Hepatic stellate cell (primary cell): Measurements from ENCODE around the gene LPO.

Experiments
- DNase-seq: peaks from one replicate; pipeline ENCODE4 v3.0.0; 2011; ENCODE audit warnings: low spot score

LPO gene

DNA sequence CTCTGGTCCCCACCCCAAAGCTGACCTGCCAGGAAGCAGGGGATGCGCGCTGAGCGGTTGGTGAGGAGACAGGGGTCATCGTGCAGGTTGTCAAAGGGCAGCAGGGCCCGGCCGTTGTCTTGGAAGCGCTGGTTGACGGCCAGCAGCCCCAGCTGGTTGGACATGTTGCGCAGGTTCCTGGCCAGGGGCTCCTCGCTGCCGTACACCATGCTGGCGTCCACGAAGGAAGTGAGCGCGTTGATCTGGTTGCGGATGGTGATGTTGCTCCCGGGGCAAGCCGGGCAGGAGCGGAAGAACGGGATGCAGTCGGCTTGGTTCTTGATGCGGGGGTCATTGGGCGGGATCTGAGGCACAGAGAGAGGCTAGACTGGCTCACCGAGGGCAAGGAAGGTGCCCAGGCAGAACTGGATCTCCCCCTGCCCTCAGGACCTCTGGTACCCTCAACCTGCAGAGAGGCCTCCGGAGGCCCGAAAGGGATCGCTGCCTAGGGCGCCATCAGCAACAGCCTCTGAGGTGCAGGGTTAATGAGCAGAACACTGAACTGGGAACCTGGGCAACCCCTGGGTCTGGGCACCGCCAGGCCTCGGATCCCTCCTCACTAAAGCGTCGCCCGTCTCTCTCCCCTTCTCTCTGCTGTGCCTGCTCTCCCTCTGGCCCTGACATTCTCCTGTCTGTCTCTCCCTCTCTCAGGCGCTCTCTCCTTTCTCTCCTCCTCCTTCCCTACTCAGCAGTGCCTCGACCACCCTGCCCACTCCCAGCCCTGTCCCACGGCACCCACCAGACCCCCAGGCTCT lies 39.6 kb downstream of the LPO start:
- no peak for DNase-seq

- no peak for DNase-seq
Measured at GRCh38 chr17:58278661-58279015, 40.3 kb downstream of the LPO start.

GRCh38 chr17:58279016-58279711 lies 40.8 kb downstream of the LPO start:
- no peak for DNase-seq

- no peak for DNase-seq
Measured at GRCh38 chr17:58279736-58280479, 41.5 kb downstream of the LPO start.

GRCh38 chr17:58280480-58281217 lies 42.3 kb downstream of the LPO start, which contains the start of gene MPO:
Gene MPO, minus strand, starts transcription at chr17:58280935. Its CDS starts 177 bp downstream, at chr17:58280758.
- DNase-seq: no peak

DNA sequence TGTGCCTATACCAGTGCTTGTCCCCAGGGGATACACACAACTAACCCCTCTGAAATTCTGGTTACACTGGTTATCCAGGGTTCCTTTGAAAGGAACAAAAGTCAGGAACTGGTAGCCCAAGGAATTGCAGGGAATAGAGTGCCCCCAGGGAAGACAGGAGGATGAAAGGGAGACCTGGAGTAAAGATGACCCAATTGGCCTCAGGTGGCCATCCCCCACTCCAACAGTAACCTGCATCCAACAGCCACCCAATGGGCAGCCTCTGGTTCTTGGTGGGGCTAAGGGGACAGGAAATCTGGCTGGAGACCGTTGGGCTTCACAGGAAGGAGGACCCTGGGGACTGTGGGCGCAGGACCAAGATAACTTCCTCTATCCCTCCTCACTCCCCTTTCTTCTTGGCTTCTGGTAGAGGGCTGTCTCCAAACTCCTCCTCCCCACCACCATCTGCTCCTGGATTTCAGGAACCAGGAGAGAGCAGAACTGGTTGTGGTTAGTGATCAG lies 43.2 kb downstream of the LPO start:
- DNase-seq: no peak

GRCh38 chr17:58282442-58282841 lies 44.1 kb downstream of the LPO start:
- DNase-seq: no peak

GRCh38 chr17:58283674-58284612 lies 45.6 kb downstream of the LPO start:
- no peak for DNase-seq

GRCh38 chr17:58284613-58285421 lies 46.4 kb downstream of the LPO start:
- no peak for DNase-seq

DNA sequence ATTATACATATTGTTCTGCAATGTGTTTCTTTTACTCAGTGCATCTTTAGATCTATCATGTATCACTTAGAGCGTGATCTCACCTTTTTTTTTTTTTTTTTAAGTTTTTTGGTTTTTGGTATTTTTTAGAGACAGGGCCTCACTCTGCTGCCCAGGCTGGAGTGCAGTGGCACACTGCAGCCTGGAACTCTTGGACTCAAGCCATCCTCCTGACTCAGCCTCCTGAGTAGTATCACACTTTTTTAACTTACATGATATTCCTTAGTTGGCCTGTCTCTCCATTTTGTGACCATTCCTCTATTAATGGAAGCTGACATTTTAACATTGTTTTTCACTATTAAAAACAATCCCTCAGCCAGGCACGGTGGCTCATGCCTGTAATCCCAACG lies 47.0 kb downstream of the LPO start:
- DNase-seq: no peak

GRCh38 chr17:58289869-58290268 lies 51.5 kb downstream of the LPO start:
- no peak for DNase-seq

- DNase-seq: no peak
Measured at GRCh38 chr17:58291246-58291645, 52.9 kb downstream of the LPO start.

- DNase-seq: no peak
Measured at GRCh38 chr17:58294034-58294433, 55.6 kb downstream of the LPO start.

DNA sequence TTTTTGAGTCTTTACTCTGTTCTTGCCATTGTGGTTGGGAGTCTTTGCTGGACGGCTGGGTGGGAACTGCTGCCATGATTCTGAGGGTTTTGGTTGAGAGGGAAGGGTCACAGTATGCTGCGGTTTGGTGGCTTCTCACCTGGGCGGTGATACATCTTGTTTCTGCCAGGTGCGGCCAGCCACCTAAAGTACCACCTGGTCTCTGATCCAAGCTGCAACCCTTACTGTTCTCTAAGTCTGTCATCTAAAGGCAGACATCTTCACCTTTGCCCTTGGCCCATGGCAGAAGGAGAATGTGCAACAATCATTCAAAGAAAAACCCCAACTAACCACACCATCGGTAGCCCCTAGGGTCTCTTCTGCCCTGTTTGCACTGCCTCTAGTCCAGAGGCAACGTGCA lies 62.0 kb downstream of the LPO start:
- DNase-seq: no peak

DNA sequence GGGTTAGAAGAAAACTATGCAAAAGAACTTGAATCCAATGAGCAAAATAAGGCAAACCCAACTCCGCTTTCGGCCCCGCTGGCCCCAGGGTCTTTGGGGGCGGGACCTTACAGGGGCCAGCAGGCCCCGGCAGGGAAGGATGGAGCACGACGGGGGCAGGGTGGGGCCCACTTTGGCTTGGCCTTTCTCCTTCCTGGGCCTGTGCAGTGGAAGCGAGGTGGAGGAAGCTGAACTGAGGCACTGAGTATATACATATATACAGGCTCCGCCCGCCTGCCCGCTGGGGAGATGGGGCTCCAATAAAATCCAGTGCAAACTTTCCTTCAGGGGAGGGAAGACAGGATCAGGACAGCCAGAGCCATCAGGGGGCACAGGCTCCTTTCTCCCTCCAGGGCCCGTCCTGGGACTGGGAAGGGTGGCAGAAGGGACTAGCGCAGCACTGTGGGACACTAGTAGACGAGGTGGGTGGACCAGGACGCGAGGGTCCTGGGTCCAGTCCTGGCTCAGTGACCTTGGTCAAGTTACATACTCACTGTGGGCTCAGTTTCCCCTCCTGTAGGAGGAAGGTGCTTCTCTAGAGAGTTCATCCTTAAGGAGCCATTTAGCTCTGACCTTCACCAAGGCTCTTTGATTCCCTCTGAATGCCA lies 63.2 kb downstream of the LPO start:
- no peak for DNase-seq

GRCh38 chr17:58302171-58302918 lies 64.0 kb downstream of the LPO start:
- no peak for DNase-seq

DNA sequence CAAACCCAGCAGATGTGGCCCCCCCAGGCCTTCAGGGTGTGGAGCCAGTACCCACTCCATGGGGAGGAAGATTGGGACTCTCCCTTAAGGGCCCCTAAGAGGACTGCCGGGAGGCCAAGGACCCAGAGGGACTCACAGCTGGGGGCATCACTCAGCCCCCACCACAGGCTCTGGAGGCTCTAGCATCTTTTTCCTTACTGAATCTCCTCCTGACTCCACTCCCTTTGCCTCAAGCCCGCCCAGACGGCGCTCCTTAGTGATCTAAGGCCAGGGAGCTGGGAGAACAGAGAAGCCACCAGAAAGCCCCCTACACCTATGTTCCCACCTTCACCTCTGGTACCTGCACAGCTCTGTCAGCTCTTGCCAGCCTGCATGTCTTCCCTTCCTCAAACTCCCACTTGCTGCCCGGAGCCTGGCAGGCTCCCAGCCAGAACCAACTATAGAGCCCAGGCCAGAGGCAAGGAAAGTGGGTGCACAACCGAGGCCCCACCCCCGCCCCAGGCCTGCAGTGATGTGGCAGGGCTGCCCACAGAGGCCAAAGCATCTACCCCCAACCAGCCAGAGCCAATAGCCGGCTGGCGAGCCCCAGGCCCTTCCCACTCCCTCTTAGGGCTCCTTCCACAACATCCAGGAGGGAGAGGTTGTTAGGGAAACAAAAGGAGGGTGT lies 64.7 kb downstream of the LPO start:
- no peak for DNase-seq
